Suprapubic skin (tissue), 4 donors: ENCODE results near the gene FAM107A. TPM values are rescaled to one million over a fixed set of nuclear protein-coding genes. Genes with fewer than 3 reads are reported as not detected.

Experiments
- DNase-seq, 2 donors: peaks; one replicate each; pipeline ENCODE4 v3.0.0-alpha.2; 2019; ENCODE audit warnings: low spot score in 2 of 2
- H3K27ac ChIP-seq: fragments of 200-600 bp; sonication (generic); one replicate; pipeline ENCODE4 v1.5.1; 2019
- H3K27me3 ChIP-seq: fragments of 200-600 bp; sonication (generic); one replicate; pipeline ENCODE4 v1.5.1; 2019
- H3K36me3 ChIP-seq: fragments of 200-600 bp; sonication (generic); one replicate; pipeline ENCODE4 v1.5.1; 2019
- H3K4me1 ChIP-seq: fragments of 200-600 bp; sonication (generic); one replicate; pipeline ENCODE4 v1.5.1; 2019
- H3K4me3 ChIP-seq: fragments of 200-600 bp; sonication (generic); one replicate; pipeline ENCODE4 v1.5.1; 2019; ENCODE audit warnings: mild to moderate bottlenecking
- H3K9me3 ChIP-seq: fragments of 200-600 bp; sonication (generic); one replicate; pipeline ENCODE4 v1.5.1; 2019
- EP300 ChIP-seq: sonication (generic); formaldehyde crosslinking; IDR thresholded peaks from one replicate; pipeline ENCODE4 v1.6.1; 2017; ENCODE audit warnings: antibody characterized with exemption
- POLR2A ChIP-seq, 2 donors: fragments of 450-650 bp; IDR thresholded peaks; one replicate each; pipeline ENCODE4 v1.6.1; 2017; ENCODE audit warnings: antibody characterized with exemption in 2 of 2, mild to moderate bottlenecking in 2 of 2, moderate library complexity in 2 of 2
- POLR2AphosphoS5 ChIP-seq, 3 donors: sonication (generic); formaldehyde crosslinking; IDR thresholded peaks; one replicate each; pipeline ENCODE4 v1.6.1; 2017; ENCODE audit warnings: antibody characterized with exemption in 3 of 3
- WGBS: methylation state at CpG from one replicate; pipeline ENCODE4 v1.1.5; 2018; 5-methylcytosine and 5-hydroxymethylcytosine counted together
- total RNA-seq, 4 donors: library from RNA; depleted of rRNA; stranded (reverse); fragments of >200 nt; gene quantifications; one replicate each; pipeline ENCODE4 v1.1.0, GENCODE V29; 2016
- TF ChIP-seq, protein P1 (sequence below), 2 donors: fragments of 200-600 bp in 1 of 2; fragments of 450-650 bp in 1 of 2; sonication (generic) in 1 of 2; IDR thresholded peaks; one replicate each; pipeline ENCODE4 v1.5.1; 2016 to 2019; ENCODE audit warnings: antibody characterized with exemption in 2 of 2, mild to moderate bottlenecking in 1 of 2, moderate library complexity in 1 of 2

The FAM107A gene
- total RNA-seq, 4 donors from 2014 or later: 18.1 to 33.4 (median 24.6) TPM

DNA sequence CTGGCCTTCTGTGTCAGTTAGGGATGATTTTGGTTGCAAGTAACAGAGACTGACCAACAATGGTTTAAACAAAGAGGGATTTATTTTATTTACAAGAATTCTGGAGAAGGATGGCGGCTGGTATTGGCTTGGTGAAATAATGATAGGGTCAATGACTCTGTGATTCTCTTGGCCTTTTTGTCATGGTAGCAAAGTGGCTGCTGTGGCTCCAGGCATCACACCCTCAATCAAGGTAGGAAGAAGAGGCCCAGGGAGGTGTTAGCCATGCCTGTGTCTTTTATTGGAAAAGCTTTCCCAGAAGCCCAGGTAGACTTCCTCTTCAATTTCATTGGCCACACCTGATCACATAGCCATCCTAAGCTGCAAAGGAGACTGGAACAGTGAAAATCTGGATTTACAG is 13.1 kb downstream of the FAM107A start:
- TF ChIP-seq POLR2AphosphoS5 (IDR thresholded peaks at IDR 0.05): no peak
- TF ChIP-seq POLR2A (IDR thresholded peaks at IDR 0.05): no peak
- no peak for TF ChIP-seq EP300
- TF ChIP-seq, protein P1, sequence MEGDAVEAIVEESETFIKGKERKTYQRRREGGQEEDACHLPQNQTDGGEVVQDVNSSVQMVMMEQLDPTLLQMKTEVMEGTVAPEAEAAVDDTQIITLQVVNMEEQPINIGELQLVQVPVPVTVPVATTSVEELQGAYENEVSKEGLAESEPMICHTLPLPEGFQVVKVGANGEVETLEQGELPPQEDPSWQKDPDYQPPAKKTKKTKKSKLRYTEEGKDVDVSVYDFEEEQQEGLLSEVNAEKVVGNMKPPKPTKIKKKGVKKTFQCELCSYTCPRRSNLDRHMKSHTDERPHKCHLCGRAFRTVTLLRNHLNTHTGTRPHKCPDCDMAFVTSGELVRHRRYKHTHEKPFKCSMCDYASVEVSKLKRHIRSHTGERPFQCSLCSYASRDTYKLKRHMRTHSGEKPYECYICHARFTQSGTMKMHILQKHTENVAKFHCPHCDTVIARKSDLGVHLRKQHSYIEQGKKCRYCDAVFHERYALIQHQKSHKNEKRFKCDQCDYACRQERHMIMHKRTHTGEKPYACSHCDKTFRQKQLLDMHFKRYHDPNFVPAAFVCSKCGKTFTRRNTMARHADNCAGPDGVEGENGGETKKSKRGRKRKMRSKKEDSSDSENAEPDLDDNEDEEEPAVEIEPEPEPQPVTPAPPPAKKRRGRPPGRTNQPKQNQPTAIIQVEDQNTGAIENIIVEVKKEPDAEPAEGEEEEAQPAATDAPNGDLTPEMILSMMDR (IDR thresholded peaks at IDR 0.05): no peak
- DNase-seq: no peak
- no peaks in the 10 kb centered on the region for H3K4me1 ChIP-seq
- H3K27me3 ChIP-seq: no peaks in the 10 kb centered on the region
- no peak overlapping the region for H3K4me3 ChIP-seq
- H3K27ac ChIP-seq: no peak overlapping the region
- WGBS: 81% methylated on average over 1 of the region's 1 CpG
- H3K36me3 ChIP-seq: peaks cover 20% of the 10 kb centered on the region
- no peaks in the 10 kb centered on the region for H3K9me3 ChIP-seq

DNA sequence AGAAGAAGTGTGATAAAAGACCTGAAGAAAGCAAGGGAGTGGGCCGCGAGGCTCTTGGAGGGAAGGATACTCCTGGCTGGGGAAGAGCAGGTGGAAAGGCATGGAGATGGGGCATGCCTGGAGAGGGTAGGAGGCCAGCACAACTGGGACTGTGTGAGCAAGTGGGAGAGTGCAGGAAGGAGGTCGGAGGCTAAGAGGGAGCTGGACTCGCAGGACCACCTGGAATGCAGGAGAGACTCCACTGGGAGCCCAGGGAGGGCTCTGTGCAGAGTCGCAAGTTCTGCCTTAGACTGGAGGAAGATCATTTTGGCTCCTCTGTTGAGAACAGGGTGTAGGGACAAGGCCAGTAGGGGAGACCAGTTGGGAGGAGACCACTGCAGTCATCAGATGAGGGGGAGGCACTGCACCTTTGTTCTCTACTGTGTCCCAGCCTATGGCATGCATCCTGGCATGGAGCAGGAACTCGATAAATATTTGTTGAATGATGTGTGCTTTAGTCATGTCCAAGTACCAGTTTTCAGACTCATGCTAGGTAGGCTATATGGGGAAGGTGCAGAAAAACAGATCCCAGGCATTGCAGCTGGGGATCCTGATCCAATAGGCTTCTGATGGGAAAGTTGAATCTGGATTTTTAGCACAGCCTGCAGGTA is 13.7 kb downstream of the FAM107A start:
- Histone ChIP-seq H3K4me3 (no peak overlapping the region), H3K36me3 (peaks cover 20% of the 10 kb centered on the region), H3K9me3 (no peaks in the 10 kb centered on the region), H3K27me3 (no peaks in the 10 kb centered on the region), H3K27ac (no peak overlapping the region), H3K4me1 (no peaks in the 10 kb centered on the region)
- peak in 1 of 2 donors; percentile 62 for DNase-seq
- WGBS: 93% methylated on average over 6 of the region's 6 CpGs
- TF ChIP-seq EP300 (no peak), POLR2A (IDR thresholded peaks at IDR 0.05) (no peak), POLR2AphosphoS5 (IDR thresholded peaks at IDR 0.05) (no peak)
- TF ChIP-seq, protein P1 (IDR thresholded peaks at IDR 0.05): no peak

GRCh38 chr3:58562498-58562897 is 14.7 kb downstream of the FAM107A start:
- Histone ChIP-seq H3K9me3 (no peaks in the 10 kb centered on the region), H3K36me3 (peaks cover 20% of the 10 kb centered on the region), H3K4me3 (no peak overlapping the region), H3K27me3 (no peaks in the 10 kb centered on the region), H3K27ac (no peak overlapping the region), H3K4me1 (no peaks in the 10 kb centered on the region)
- DNase-seq: peak in 1 of 2 donors; percentile 65
- TF ChIP-seq, protein P1 (IDR thresholded peaks at IDR 0.05): no peak
- no peak for TF ChIP-seq EP300
- TF ChIP-seq POLR2A (IDR thresholded peaks at IDR 0.05): no peak
- no peak for TF ChIP-seq POLR2AphosphoS5 (IDR thresholded peaks at IDR 0.05)
- WGBS: 77% methylated on average over 4 of the region's 4 CpGs

DNA sequence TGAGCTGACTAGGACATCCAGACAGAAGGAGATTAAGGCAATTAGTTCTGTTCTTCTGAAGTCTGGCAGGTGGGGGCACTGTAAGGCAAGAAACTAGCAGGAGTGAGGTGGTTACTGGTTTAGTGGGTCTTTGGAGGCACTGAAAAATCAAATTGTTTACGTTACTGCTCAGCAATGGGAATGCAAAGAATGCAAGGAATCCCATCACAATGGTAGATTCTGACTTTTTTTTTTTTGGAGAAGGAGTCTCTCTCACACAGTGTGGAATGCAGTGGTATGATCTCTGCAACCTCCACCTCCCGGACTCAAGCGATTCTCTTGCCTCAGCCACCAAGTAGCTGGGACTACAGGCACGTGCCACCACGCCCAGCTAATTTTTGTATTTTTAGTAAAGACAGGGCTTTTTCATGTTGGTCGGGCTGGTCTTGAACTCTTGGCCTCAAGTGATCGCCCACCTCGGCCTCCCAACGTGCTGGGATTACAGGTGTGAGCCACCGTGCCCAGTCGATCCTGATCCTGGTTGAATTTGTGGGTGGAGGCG is 16.4 kb downstream of the FAM107A start:
- Histone ChIP-seq H3K4me1 (peaks cover 6% of the 10 kb centered on the region), H3K9me3 (no peaks in the 10 kb centered on the region), H3K4me3 (no peak overlapping the region), H3K36me3 (peaks cover 6% of the 10 kb centered on the region), H3K27me3 (no peaks in the 10 kb centered on the region), H3K27ac (no peak overlapping the region)
- DNase-seq: peak in 1 of 2 donors; percentile 43
- WGBS: 75% methylated on average over 12 of the region's 12 CpGs
- TF ChIP-seq, protein P1 (IDR thresholded peaks at IDR 0.05): no peak
- TF ChIP-seq POLR2A (IDR thresholded peaks at IDR 0.05) (no peak), POLR2AphosphoS5 (IDR thresholded peaks at IDR 0.05) (no peak), EP300 (no peak)

DNA sequence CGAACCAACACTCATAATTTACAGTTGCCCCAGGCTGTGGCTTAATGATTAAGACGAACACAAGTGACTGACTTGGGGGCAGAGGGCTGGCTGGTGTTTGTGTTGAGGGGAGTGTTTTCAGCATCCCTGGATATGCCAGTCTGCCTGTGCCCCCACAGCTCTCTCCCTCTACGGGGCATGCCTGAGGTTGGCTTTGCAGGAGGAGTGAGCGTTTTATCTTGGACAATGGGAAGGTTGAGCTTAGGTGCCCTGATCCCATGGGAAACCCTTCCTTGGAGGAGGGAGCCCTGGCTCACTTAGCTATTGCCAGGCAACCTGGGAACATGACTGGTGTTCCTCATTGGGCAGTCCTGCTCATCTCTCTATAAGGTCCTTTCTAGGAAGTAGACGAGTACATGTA is 17.6 kb downstream of the FAM107A start:
- peak in 1 of 2 donors; percentile 37 for DNase-seq
- no peak overlapping the region for H3K27ac ChIP-seq
- TF ChIP-seq POLR2A (IDR thresholded peaks at IDR 0.05) (no peak), POLR2AphosphoS5 (IDR thresholded peaks at IDR 0.05) (no peak), EP300 (no peak)
- TF ChIP-seq, protein P1 (IDR thresholded peaks at IDR 0.05): no peak
- WGBS: 94% methylated on average over 5 of the region's 5 CpGs
- H3K36me3 ChIP-seq: peaks cover 4% of the 10 kb centered on the region
- H3K4me1 ChIP-seq: peaks cover 6% of the 10 kb centered on the region
- no peaks in the 10 kb centered on the region for H3K27me3 ChIP-seq
- no peak overlapping the region for H3K4me3 ChIP-seq
- no peaks in the 10 kb centered on the region for H3K9me3 ChIP-seq
